Measurements from ENCODE around the gene DPP6. TPM values are rescaled to one million over a fixed set of nuclear protein-coding genes. Genes with fewer than 3 reads are reported as not detected.

The DPP6 gene
- total RNA-seq, 1 donor, result under 0.01 TPM

- no peak for DNase-seq (ENCODE audit: low read depth)
- no peak for TF ChIP-seq CTCF (IDR thresholded peaks at IDR 0.05; ENCODE audit: insufficient read depth, low read depth, low read length)
- no peak overlapping the region for H3K4me3 ChIP-seq (ENCODE audit: low read depth, low read length)
Measured at GRCh38 chr7:154253810-154254209, 201.6 kb downstream of the DPP6 start.

- H3K4me3 ChIP-seq (ENCODE audit: low read depth, low read length), result no peak overlapping the region
- no peak for TF ChIP-seq CTCF (IDR thresholded peaks at IDR 0.05; ENCODE audit: insufficient read depth, low read depth, low read length)
- DNase-seq (ENCODE audit: low read depth), result no peak
Measured at GRCh38 chr7:154255324-154255723, 203.1 kb downstream of the DPP6 start.

GRCh38 chr7:154256150-154256549 lies 204.0 kb downstream of the DPP6 start:
- H3K4me3 ChIP-seq (ENCODE audit: low read depth, low read length), result no peak overlapping the region
- DNase-seq (ENCODE audit: low read depth), result no peak
- no peak for TF ChIP-seq CTCF (IDR thresholded peaks at IDR 0.05; ENCODE audit: insufficient read depth, low read depth, low read length)

- no peak overlapping the region for H3K4me3 ChIP-seq (ENCODE audit: low read depth, low read length)
- no peak for DNase-seq (ENCODE audit: low read depth)
- TF ChIP-seq CTCF (IDR thresholded peaks at IDR 0.05; ENCODE audit: insufficient read depth, low read depth, low read length), result no peak
Measured at GRCh38 chr7:154259396-154259795, 207.2 kb downstream of the DPP6 start.

- no peak overlapping the region for H3K4me3 ChIP-seq (ENCODE audit: low read depth, low read length)
- DNase-seq (ENCODE audit: low read depth), result no peak
- no peak for TF ChIP-seq CTCF (IDR thresholded peaks at IDR 0.05; ENCODE audit: insufficient read depth, low read depth, low read length)
Measured at GRCh38 chr7:154287356-154287755, 235.2 kb downstream of the DPP6 start.

- H3K4me3 ChIP-seq (ENCODE audit: low read depth, low read length), result no peak overlapping the region
- no peak for TF ChIP-seq CTCF (IDR thresholded peaks at IDR 0.05; ENCODE audit: insufficient read depth, low read depth, low read length)
- DNase-seq (ENCODE audit: low read depth), result no peak
Measured at GRCh38 chr7:154289119-154289518, 236.9 kb downstream of the DPP6 start.

- TF ChIP-seq CTCF (IDR thresholded peaks at IDR 0.05; ENCODE audit: insufficient read depth, low read depth, low read length), result no peak
- DNase-seq (ENCODE audit: low read depth), result no peak
- H3K4me3 ChIP-seq (ENCODE audit: low read depth, low read length), result no peak overlapping the region
Measured at GRCh38 chr7:154296443-154296842, 244.2 kb downstream of the DPP6 start.
